HCT116 (cell line): ENCODE results near the gene ADCY6. TPM values are rescaled to one million over a fixed set of nuclear protein-coding genes. Genes with fewer than 3 reads are reported as not detected.

ENCODE experiments used
- microRNA-seq: library from miRNA; unstranded; fragments of <30 nt; microRNA quantifications from one replicate; pipeline ENCODE4, GENCODE V29; 2016; ENCODE audit warnings: borderline number of aligned reads
- total RNA-seq: library from RNA; stranded (reverse); gene quantifications from one replicate; pipeline ENCODE4 v1.2.1, GENCODE V29; 2021; ENCODE audit not compliant: unreplicated experiment

The ADCY6 gene
- total RNA-seq, 1 experiment from 2014 or later, result 24.9 TPM

Small RNAs within 50 kb of the gene (microRNA-seq; reads per million reads assigned to microRNA genes)
- not detected for gene MIR4701

Other genes starting within 250 kb of the ADCY6 start
- gene LALBA, start 219.0 kb downstream of the ADCY6 start, total RNA-seq, result not detected
- 41.6 TPM for gene KANSL2, start 106.9 kb downstream of the ADCY6 start, total RNA-seq
- gene CCNT1, start 72.4 kb downstream of the ADCY6 start, total RNA-seq, result 69.4 TPM
- gene CACNB3, start 29.4 kb upstream of the ADCY6 start, total RNA-seq, result 22.0 TPM
- 75.0 TPM for gene DDX23, start 63.1 kb upstream of the ADCY6 start, total RNA-seq
- 2.0 TPM for gene RND1, start 76.8 kb upstream of the ADCY6 start, total RNA-seq
- gene FKBP11, start 136.4 kb upstream of the ADCY6 start, total RNA-seq, result 18.5 TPM
- gene ARF3, start 168.4 kb upstream of the ADCY6 start, total RNA-seq, result 166 TPM
- 9.8 TPM for gene WNT10B, start 182.6 kb upstream of the ADCY6 start, total RNA-seq
- not detected for gene WNT1, start 189.2 kb upstream of the ADCY6 start, total RNA-seq
- gene DDN, start 210.3 kb upstream of the ADCY6 start, total RNA-seq, result 8.1 TPM
- 64.6 TPM for gene PRKAG1, start 229.7 kb upstream of the ADCY6 start, total RNA-seq